ENCODE results near the gene AKNAD1. TPM values are rescaled to one million over a fixed set of nuclear protein-coding genes. Genes with fewer than 3 reads are reported as not detected.
"Not testable (repeated sequence)": the region's sequence is repeated elsewhere in the genome, so short reads cannot be mapped to it uniquely, and the experiment has no call there.

Gene AKNAD1
- total RNA-seq, 4 donors from 2014 or later = 0.84 TPM; not detected in 3

- DNase-seq (ENCODE audit: low spot score) (no peak), ATAC-seq (ENCODE audit: low FRiP score) (no peak)
- no peak for TF ChIP-seq CTCF (IDR thresholded peaks at IDR 0.05)
These were observed 33.0 kb upstream of the AKNAD1 start for GRCh38 chr1:108889706-108890384.

GRCh38 chr1:108889006-108889645, 32.2 kb upstream of the AKNAD1 start:
- not testable (repeated sequence) for ATAC-seq (ENCODE audit: low FRiP score); DNase-seq (ENCODE audit: low spot score)

- DNase-seq (ENCODE audit: low spot score) (no peak), ATAC-seq (ENCODE audit: low FRiP score) (no peak)
- TF ChIP-seq CTCF (IDR thresholded peaks at IDR 0.05) = no peak
These were observed 29.4 kb upstream of the AKNAD1 start for GRCh38 chr1:108886292-108886691.

- ATAC-seq (ENCODE audit: low FRiP score) (no peak), DNase-seq (ENCODE audit: low spot score) (no peak)
- TF ChIP-seq CTCF (IDR thresholded peaks at IDR 0.05) = no peak
These were observed 28.1 kb upstream of the AKNAD1 start for GRCh38 chr1:108884968-108885367.

- no peak for ATAC-seq (ENCODE audit: low FRiP score)
These were observed 25.9 kb upstream of the AKNAD1 start for GRCh38 chr1:108882837-108883236.

GRCh38 chr1:108881369-108881768, 24.5 kb upstream of the AKNAD1 start:
- TF ChIP-seq CTCF (IDR thresholded peaks at IDR 0.05) = no peak
- ATAC-seq (ENCODE audit: low FRiP score) (no peak), DNase-seq (ENCODE audit: low spot score) (no peak)

More at GRCh38 chr1:108882837-108883236, 25.9 kb upstream of the AKNAD1 start:
- no peak for TF ChIP-seq CTCF (IDR thresholded peaks at IDR 0.05)
- no peak for DNase-seq (ENCODE audit: low spot score)

- ATAC-seq (ENCODE audit: low FRiP score) = no peak
- TF ChIP-seq CTCF (IDR thresholded peaks at IDR 0.05) = no peak
- no peak for DNase-seq (ENCODE audit: low spot score)
These were observed 24.0 kb upstream of the AKNAD1 start for GRCh38 chr1:108880850-108881249.
